ENCODE results near the gene CDH23.

GRCh38 chr10:71614946-71615345 is 218.2 kb downstream of the CDH23 start:
- TF ChIP-seq CTCF (IDR thresholded peaks at IDR 0.05) (no peak), EZH2 (IDR thresholded peaks at IDR 0.05; ENCODE audit: borderline replicate concordance, insufficient read depth, low read depth, low read length, poor library complexity, severe bottlenecking) (no peak)
